Transverse colon (tissue), 3 donors: ENCODE results near the gene SIDT2.

Experiments
- POLR2A ChIP-seq: fragments of 450-650 bp; IDR thresholded peaks from one replicate; pipeline ENCODE4 v1.6.1; 2016; ENCODE audit warnings: antibody characterized with exemption, mild to moderate bottlenecking, moderate library complexity
- POLR2AphosphoS5 ChIP-seq, 3 donors: sonication (generic); formaldehyde crosslinking; IDR thresholded peaks; one replicate each; pipeline ENCODE4 v1.6.1; 2016; ENCODE audit warnings: antibody characterized with exemption in 3 of 3

DNA sequence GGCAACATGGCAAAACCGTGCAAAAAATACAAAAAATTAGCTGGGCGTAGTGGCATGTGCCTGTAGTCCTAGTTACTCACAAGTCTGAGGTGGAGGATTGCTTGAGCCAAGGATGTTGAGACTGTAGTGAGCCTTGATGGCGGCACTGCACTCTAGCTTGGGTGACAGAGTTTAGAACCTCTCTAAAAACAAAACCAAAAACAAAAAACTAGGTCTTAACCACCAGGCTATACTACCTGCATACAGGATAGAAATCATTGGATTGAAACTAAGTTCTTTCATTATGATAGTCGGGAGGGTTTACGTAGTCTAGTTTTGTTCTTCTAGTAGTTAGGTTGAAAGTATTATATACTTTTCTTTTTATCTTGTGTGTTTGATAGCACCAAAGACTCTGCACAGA lies 59.7 kb downstream of the SIDT2 start:
- no peak for TF ChIP-seq POLR2A
- TF ChIP-seq POLR2AphosphoS5 (IDR thresholded peaks at IDR 0.05): no peak
